HUES6 (cell line): ENCODE data around the gene BAIAP2.

ENCODE experiments used
- H3K27ac ChIP-seq: 2 replicates; pipeline ENCODE4 v1.7.0; 2013; ENCODE audit warnings: low read depth, mild to moderate bottlenecking, low read length, inconsistent platforms
- H3K27me3 ChIP-seq: 2 replicates; pipeline ENCODE4 v1.6.1; 2013; ENCODE audit warnings: low read length; ENCODE audit not compliant: control insufficient read depth, insufficient read depth
- H3K36me3 ChIP-seq: 2 replicates; pipeline ENCODE4 v1.6.1; 2013; ENCODE audit warnings: low read length; ENCODE audit not compliant: control insufficient read depth, insufficient read depth
- H3K4me1 ChIP-seq: 2 replicates; pipeline ENCODE4 v1.6.1; 2013; ENCODE audit warnings: low read length; ENCODE audit not compliant: control insufficient read depth, insufficient read depth
- H3K4me3 ChIP-seq: 2 replicates; pipeline ENCODE4 v1.5.1; 2013; ENCODE audit warnings: low read depth, low read length
- H3K9ac ChIP-seq: one replicate; pipeline ENCODE4 v1.6.1; 2013; ENCODE audit warnings: mild to moderate bottlenecking, low read length
- H3K9me3 ChIP-seq: 2 replicates; pipeline ENCODE4 v1.6.1; 2013; ENCODE audit warnings: low read depth, low read length; ENCODE audit not compliant: control insufficient read depth, insufficient read depth

The BAIAP2 gene

GRCh38 chr17:81034779-81035520 is at the start of gene BAIAP2:
Gene BAIAP2 (plus strand): TSS chr17:81035151. CDS start chr17:81035255, 104 bp downstream.
- no peaks in the 10 kb centered on the region for H3K36me3 ChIP-seq
- H3K9ac ChIP-seq, result peak within 1 kb of the TSS; percentile 72
- H3K27me3 ChIP-seq, result peaks cover 27% of the 10 kb centered on the region
- peak within 1 kb of the TSS; percentile 86 for H3K4me3 ChIP-seq
- H3K9me3 ChIP-seq, result no peaks in the 10 kb centered on the region
- peaks cover 22% of the 10 kb centered on the region for H3K4me1 ChIP-seq
- no peak within 1 kb of the TSS for H3K27ac ChIP-seq

GRCh38 chr17:80986046-80986445 is 48.9 kb upstream of the BAIAP2 start:
- Histone ChIP-seq H3K27ac (no peak overlapping the region), H3K27me3 (peaks cover 29% of the 10 kb centered on the region), H3K36me3 (no peaks in the 10 kb centered on the region), H3K9me3 (no peaks in the 10 kb centered on the region), H3K9ac (no peak overlapping the region), H3K4me3 (no peak overlapping the region), H3K4me1 (peaks cover 17% of the 10 kb centered on the region)

- H3K9me3 ChIP-seq, result no peaks in the 10 kb centered on the region
These were observed 48.0 kb upstream of the BAIAP2 start for GRCh38 chr17:80986816-80987475.

GRCh38 chr17:80987941-80988461 is 47.0 kb upstream of the BAIAP2 start:
- Histone ChIP-seq H3K36me3 (no peaks in the 10 kb centered on the region), H3K27ac (no peak overlapping the region), H3K9ac (no peak overlapping the region), H3K9me3 (no peaks in the 10 kb centered on the region), H3K4me3 (no peak overlapping the region), H3K4me1 (peaks cover 21% of the 10 kb centered on the region), H3K27me3 (peaks cover 25% of the 10 kb centered on the region)

More at GRCh38 chr17:80986816-80987475, 48.0 kb upstream of the BAIAP2 start:
- H3K4me1 ChIP-seq, result peaks cover 17% of the 10 kb centered on the region
- H3K36me3 ChIP-seq, result no peaks in the 10 kb centered on the region
- H3K9ac ChIP-seq, result no peak overlapping the region
- H3K27me3 ChIP-seq, result peaks cover 23% of the 10 kb centered on the region
- no peak overlapping the region for H3K4me3 ChIP-seq
- no peak overlapping the region for H3K27ac ChIP-seq

GRCh38 chr17:80989586-80989913 is 45.4 kb upstream of the BAIAP2 start:
- H3K36me3 ChIP-seq, result no peaks in the 10 kb centered on the region
- no peak overlapping the region for H3K27ac ChIP-seq
- no peak overlapping the region for H3K9ac ChIP-seq
- H3K4me3 ChIP-seq, result no peak overlapping the region
- peaks cover 21% of the 10 kb centered on the region for H3K4me1 ChIP-seq
- H3K9me3 ChIP-seq, result no peaks in the 10 kb centered on the region
- H3K27me3 ChIP-seq, result peaks cover 25% of the 10 kb centered on the region

- Histone ChIP-seq H3K27me3 (peaks cover 25% of the 10 kb centered on the region), H3K27ac (no peak overlapping the region)
These were observed 43.9 kb upstream of the BAIAP2 start for GRCh38 chr17:80990921-80991644.

GRCh38 chr17:80991645-80992076 is 43.3 kb upstream of the BAIAP2 start, which contains the start of gene CHMP6:
Gene CHMP6 (plus strand): TSS chr17:80991841. CDS start chr17:80991919, 78 bp downstream.
- Histone ChIP-seq H3K9ac (peak within 1 kb of the TSS; percentile 79), H3K27ac (no peak within 1 kb of the TSS)

More at GRCh38 chr17:80990921-80991644, 43.9 kb upstream of the BAIAP2 start:
- Histone ChIP-seq H3K36me3 (peaks cover 9% of the 10 kb centered on the region), H3K4me1 (peaks cover 17% of the 10 kb centered on the region), H3K9ac (peak overlapping the region; percentile 79), H3K4me3 (peak overlapping the region; percentile 78), H3K9me3 (no peaks in the 10 kb centered on the region)

GRCh38 chr17:80992077-80992947 is 42.6 kb upstream of the BAIAP2 start:
- Histone ChIP-seq H3K27me3 (peaks cover 25% of the 10 kb centered on the region), H3K9ac (peak overlapping the region; percentile 66), H3K36me3 (peaks cover 21% of the 10 kb centered on the region), H3K9me3 (no peaks in the 10 kb centered on the region), H3K4me3 (peak overlapping the region; percentile 78), H3K4me1 (peaks cover 17% of the 10 kb centered on the region), H3K27ac (no peak overlapping the region)

More at GRCh38 chr17:80991645-80992076, 43.3 kb upstream of the BAIAP2 start, which contains the start of gene CHMP6:
- peaks cover 17% of the 10 kb centered on the region for H3K4me1 ChIP-seq
- peak within 1 kb of the TSS; percentile 78 for H3K4me3 ChIP-seq
- H3K9me3 ChIP-seq, result no peaks in the 10 kb centered on the region
- peaks cover 25% of the 10 kb centered on the region for H3K27me3 ChIP-seq
- H3K36me3 ChIP-seq, result peaks cover 14% of the 10 kb centered on the region

GRCh38 chr17:80992948-80993624 is 41.9 kb upstream of the BAIAP2 start:
- peak overlapping the region; percentile 78 for H3K4me3 ChIP-seq
- H3K9me3 ChIP-seq, result no peaks in the 10 kb centered on the region
- peaks cover 13% of the 10 kb centered on the region for H3K4me1 ChIP-seq
- no peak overlapping the region for H3K27ac ChIP-seq
- no peak overlapping the region for H3K9ac ChIP-seq
- peaks cover 29% of the 10 kb centered on the region for H3K36me3 ChIP-seq
- H3K27me3 ChIP-seq, result peaks cover 25% of the 10 kb centered on the region

- Histone ChIP-seq H3K27me3 (peaks cover 14% of the 10 kb centered on the region), H3K9me3 (no peaks in the 10 kb centered on the region), H3K36me3 (peaks cover 49% of the 10 kb centered on the region), H3K4me1 (peaks cover 5% of the 10 kb centered on the region), H3K27ac (no peak overlapping the region), H3K4me3 (no peak overlapping the region), H3K9ac (no peak overlapping the region)
These were observed 39.8 kb upstream of the BAIAP2 start for GRCh38 chr17:80995131-80995530.
